ENCODE results near the gene NAV2.
A peak's percentile ranks its signal among the peaks of the same experiment; 100 is the strongest.
"Not testable (repeated sequence)": the region's sequence is repeated elsewhere in the genome, so short reads cannot be mapped to it uniquely, and the experiment has no call there.

Gene NAV2

GRCh38 chr11:19957294-19957943 is 244.8 kb downstream of the NAV2 start:
- DNase-seq, result no peak

GRCh38 chr11:19958204-19958603 is 245.6 kb downstream of the NAV2 start:
- DNase-seq, result no peak

GRCh38 chr11:19959210-19959609 is 246.6 kb downstream of the NAV2 start:
- no peak for DNase-seq

- DNase-seq, result no peak
Observed at GRCh38 chr11:19959648-19960059, 247.0 kb downstream of the NAV2 start.

GRCh38 chr11:19960410-19960809 is 247.8 kb downstream of the NAV2 start:
- DNase-seq, result not testable (repeated sequence)

- DNase-seq, result no peak
Observed at GRCh38 chr11:19961225-19961624, 248.6 kb downstream of the NAV2 start.

GRCh38 chr11:19962053-19962800 is 249.6 kb downstream of the NAV2 start:
- DNase-seq, result no peak

- peak; percentile 79 for DNase-seq
Observed at GRCh38 chr11:19962801-19963175, 250.2 kb downstream of the NAV2 start.

- DNase-seq, result peak; percentile 37
Observed at GRCh38 chr11:19963697-19964387, 251.2 kb downstream of the NAV2 start.

- no peak for DNase-seq
Observed at GRCh38 chr11:19966441-19966840, 253.8 kb downstream of the NAV2 start.

- no peak for DNase-seq
Observed at GRCh38 chr11:19966927-19967326, 254.3 kb downstream of the NAV2 start.

GRCh38 chr11:19967787-19968186 is 255.2 kb downstream of the NAV2 start:
- no peak for DNase-seq

- DNase-seq, result no peak
Observed at GRCh38 chr11:19968860-19969259, 256.2 kb downstream of the NAV2 start.

- DNase-seq, result no peak
Observed at GRCh38 chr11:19970944-19971343, 258.3 kb downstream of the NAV2 start.

GRCh38 chr11:19972091-19972490 is 259.5 kb downstream of the NAV2 start:
- no peak for DNase-seq

GRCh38 chr11:19972651-19973050 is 260.0 kb downstream of the NAV2 start:
- no peak for DNase-seq

GRCh38 chr11:19973136-19973635 is 260.5 kb downstream of the NAV2 start:
- no peak for DNase-seq

GRCh38 chr11:19974886-19975285 is 262.2 kb downstream of the NAV2 start:
- DNase-seq, result no peak

GRCh38 chr11:19975414-19975990 is 262.9 kb downstream of the NAV2 start:
- DNase-seq, result no peak

- DNase-seq, result no peak
Observed at GRCh38 chr11:19976281-19976941, 263.8 kb downstream of the NAV2 start.

GRCh38 chr11:19977941-19978340 is 265.3 kb downstream of the NAV2 start:
- no peak for DNase-seq

- DNase-seq, result peak; percentile 85
Observed at GRCh38 chr11:19978668-19979518, 266.3 kb downstream of the NAV2 start.

Measured in fibroblast of skin of back (primary cell).